T-helper 2 cell treated with Interferon-gamma antibody and Interleukin-4, amounts not matched to agents 100 ng/mL and 5 ng/mL, for 36 hours (primary cell): ENCODE data around the gene IQSEC1. TPM values are rescaled to one million over a fixed set of nuclear protein-coding genes. Genes with fewer than 3 reads are reported as not detected.

Experiments
- intact Hi-C: fragments of 100-400 bp; cut with micrococcal nuclease; formaldehyde crosslinking; loops from one replicate; pipeline ENCODE4 v1.15.1; 2023
- total RNA-seq: library from RNA; stranded (reverse); gene quantifications from 2 replicates; pipeline ENCODE4 v1.2.3, GENCODE V29; 2022

IQSEC1 gene
- total RNA-seq, 1 donor from 2014 or later = 50.3 TPM

DNA sequence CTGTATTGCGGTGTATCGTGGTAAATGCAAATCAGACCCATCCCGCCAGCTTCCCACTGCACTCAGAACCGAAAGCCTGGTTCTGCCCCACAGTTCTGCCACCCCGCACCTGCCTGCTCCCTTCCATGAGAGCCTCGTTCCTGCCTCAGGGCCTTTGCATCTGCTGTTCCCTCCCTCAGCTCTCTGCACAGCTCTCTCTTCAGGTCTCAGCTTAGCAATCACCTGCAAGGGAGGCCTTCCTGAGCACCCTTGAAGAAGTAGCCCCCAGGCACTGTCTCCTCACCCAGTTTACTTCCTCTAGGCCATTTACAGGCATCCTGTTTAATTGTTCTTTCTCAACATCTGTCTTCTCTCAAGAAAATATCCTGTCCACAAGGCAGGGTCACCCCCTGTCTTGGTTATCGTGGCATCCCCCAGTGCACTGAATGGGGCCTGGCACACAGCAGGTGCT, 13.3 kb upstream of the IQSEC1 start:
- intact Hi-C loops = no loop called here

GRCh38 chr3:13085846-13086179, 12.6 kb upstream of the IQSEC1 start:
- intact Hi-C loops = no loop called here

DNA sequence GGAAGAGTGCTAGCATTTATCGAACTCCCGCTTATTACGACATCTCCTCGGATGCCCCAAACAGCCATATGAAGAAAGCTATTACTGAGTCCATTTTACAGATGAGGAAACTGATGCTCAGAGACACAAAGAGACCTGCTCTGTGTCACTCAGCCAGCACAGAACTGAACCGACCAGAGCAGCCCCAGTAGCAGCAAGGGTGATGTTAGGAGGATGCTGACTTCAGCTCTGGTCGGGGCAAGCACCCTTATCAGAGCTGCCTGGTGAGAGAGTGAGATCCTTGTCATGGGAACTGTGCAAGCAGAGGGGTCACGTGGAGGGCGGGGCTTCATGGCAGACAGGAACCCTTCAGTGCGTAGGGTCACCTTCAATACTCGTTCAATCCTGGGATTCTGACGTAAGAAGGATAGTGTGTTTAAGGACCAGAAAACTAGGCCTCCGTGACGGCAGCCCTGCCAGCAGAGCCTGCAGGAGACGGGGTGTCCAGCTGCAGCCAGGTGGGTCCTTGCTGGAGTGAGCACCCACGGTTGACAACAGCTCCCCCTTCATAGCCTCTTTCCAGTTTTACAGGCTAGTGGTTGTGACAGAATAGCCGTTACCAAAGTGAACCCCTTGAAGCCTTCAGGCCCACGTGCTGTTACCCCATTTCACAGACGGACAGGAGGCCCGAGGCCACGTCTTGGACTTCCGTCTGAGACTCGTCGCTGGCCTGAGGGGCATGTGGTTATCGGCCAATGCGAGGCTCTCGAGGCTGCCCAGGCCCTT, 12.0 kb upstream of the IQSEC1 start:
- intact Hi-C loops = no loop called here

DNA sequence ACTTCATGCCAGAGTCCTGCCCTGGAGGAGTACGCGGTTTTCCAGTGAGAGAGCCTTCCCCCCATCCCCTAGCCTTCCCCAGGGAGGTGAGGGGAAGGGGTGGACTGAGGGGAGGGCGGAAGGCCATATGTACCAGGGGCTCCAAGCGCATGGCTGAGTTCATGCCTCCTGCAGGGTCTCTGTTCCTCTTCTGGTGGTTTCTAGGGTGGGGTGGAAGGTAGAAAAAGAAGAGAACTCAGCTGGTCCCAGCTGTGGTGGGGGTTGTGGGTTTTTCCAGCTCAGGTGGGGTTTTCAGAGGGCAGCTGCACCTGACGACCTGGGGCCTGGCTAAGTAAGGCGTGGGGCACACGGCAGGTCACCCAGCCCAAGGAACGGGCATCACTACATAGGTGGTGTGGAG, 10.7 kb upstream of the IQSEC1 start:
- intact Hi-C loops = no loop called here

- intact Hi-C loops = no loop called here
Observed at GRCh38 chr3:13083254-13083653, 10.0 kb upstream of the IQSEC1 start.

- intact Hi-C loops = no loop called here
Observed at GRCh38 chr3:13082677-13083076, 9.4 kb upstream of the IQSEC1 start.

GRCh38 chr3:13081603-13082360, 8.6 kb upstream of the IQSEC1 start:
- intact Hi-C loops = no loop called here

- intact Hi-C loops = no loop called here
Observed at GRCh38 chr3:13080591-13080990, 7.4 kb upstream of the IQSEC1 start.

- intact Hi-C loops = no loop called here
Observed at GRCh38 chr3:13080026-13080425, 6.8 kb upstream of the IQSEC1 start.

DNA sequence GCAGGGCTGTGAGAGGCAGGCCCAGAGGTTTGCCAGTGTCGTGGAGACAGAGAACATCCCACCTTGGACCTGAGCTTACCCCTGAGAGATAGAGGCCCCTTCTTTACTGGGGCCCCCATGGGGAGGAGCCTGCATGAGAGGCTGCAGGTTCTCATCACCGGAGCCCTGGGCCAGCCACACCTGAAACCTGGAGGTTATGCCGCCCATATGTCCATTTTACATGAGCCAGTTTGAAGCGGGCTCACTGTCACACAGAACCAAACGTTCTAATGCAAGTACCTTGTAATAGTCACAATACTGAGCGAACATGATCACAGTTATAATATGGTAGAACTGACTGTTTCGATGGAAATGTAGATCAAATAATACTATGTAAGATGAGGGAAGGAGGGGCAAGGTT, 6.3 kb upstream of the IQSEC1 start:
- intact Hi-C loops = no loop called here

GRCh38 chr3:13079051-13079450, 5.8 kb upstream of the IQSEC1 start:
- intact Hi-C loops = no loop called here

- intact Hi-C loops = no loop called here
Observed at GRCh38 chr3:13078163-13078905, 5.1 kb upstream of the IQSEC1 start.

DNA sequence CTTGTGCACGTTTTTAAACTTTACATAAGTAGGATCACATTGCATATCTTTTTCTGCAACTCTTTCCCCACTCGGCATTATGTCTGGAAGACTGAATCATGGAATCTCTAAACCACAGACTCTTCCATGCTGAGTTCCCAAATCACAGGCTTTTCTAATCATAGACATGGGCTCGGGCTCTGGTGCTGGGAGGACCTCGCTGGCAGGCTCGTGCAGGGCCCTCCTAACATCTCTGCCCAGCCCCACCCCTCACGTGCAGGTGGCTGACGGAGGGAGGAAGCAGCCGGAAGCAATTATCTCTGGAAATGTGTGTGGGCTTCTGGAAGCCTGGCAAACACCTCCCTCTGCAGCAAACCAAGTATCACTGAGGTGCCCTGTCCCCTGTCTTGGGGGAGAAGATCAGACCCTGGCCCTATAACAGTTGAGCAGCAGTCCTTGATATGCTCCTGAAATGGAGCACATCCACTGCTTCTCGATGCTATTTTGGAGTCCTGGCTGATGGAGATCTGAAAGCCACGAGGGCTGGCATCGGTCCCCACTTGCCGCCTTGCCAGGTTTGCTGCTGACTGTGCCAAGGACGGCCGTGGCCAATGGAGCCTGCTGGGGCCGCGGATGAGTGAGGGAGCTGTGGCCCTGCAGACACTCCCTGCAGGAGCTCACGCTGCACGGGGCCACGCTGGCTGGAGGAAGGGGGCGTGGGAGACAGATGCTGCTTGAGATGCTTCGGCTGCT, 4.4 kb upstream of the IQSEC1 start:
- intact Hi-C loops = no loop called here

DNA sequence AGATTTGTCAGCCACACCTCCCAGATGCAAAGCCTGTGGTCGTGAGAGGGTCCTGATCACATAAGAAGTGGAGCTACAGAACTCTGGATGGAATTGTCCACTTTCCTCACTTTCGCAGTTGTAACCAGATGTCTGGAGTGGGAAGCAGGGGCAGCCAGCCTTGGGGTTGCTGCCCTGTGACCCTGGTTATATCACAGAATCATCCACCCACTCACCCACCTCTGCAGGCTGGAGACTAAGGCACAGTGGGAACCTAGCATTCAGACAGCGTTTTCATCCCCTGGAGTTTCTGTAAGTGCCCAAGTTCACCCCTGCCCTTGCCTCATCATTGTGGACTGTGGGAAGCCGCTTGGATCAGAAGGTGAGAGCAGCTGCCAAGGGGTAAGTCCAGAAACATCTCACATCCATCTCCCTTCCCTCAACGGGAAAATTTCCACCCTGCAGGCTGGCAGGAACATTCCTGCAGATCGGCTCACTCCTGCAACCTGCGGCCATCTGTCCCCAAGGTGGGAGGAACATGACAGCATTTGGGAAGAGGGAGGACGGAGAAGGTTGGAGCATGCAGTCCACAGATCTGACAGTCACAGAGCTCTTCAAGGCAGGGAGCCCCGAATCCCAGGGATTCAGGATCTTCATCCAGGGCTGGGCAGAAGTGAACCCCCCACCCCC, 2.9 kb upstream of the IQSEC1 start:
- intact Hi-C loops = no loop called here

GRCh38 chr3:13075318-13075717, 2.1 kb upstream of the IQSEC1 start:
- intact Hi-C loops = no loop called here

DNA sequence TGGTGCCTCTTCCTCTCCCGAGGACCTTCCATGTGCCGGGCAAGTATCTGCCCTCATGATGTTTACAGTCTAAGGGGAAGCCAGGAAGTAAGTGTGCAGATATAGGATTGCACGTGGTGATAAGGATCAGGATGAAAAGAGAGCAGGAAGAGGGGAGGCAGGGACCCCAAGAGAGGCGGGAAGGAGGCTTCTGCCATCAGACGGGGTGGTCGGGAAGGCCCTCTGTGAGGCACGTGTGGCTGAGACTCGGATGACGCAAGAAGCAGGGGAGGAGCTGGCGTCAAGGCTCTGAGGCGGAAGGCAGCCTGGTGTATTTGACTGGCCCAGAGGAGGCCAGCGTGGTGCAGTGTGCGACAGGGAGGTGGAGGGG, 762 bp upstream of the IQSEC1 start:
- intact Hi-C loops = no loop called here

DNA sequence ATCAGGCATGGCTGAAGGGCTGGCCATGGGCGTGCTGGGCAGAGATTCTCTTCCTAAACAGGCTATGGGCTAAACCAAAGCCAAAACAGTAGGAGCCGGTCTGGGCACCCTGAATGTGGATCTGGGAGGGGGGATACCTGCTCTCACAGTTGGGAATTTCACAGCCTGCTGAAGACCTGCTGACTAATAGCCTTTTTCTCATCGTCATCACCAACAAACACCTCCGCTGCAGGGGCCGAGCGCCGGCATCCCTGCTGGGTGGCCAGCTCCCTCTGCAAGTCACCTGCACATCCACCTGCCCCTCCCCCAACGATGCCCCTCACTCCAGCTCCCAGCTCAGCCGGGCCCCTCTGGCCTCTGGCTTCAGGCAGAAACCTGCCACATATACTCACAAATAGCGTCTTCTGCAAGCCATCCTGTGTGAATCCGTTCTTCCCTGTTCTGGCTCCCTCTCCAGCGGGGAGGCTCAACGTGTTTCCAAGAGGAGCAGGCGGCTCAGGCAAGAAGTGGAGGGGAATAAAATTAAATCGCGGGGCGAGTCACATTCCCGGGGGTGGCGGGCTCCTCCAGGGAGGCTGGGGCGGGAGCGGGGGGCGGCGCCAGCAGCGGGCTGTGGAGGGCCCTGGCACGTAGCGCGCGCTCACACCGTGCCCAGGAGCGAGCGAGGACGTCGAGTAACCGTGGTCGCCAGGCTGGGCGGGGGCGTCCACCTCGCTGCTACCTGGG, 466 bp downstream of the IQSEC1 start:
- intact Hi-C loops = no loop called here

DNA sequence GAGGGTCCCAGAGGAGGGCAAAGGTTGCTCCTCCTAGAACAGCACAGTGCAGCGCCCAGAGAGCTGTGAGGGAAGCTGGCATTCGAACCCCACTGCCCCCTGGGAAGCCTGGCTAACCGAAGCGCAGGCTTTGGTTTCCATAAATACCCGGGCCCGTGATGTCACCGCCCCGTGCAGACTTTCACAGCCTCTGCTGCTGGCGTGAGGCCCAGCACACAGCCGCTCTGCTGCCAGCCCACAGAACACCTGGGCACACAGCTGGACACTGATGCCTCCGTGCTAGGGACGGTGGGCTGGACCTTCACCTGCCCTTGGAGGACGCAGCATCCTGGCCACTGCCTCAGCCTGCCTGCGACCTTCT, 1.0 kb downstream of the IQSEC1 start:
- intact Hi-C loops = no loop called here

DNA sequence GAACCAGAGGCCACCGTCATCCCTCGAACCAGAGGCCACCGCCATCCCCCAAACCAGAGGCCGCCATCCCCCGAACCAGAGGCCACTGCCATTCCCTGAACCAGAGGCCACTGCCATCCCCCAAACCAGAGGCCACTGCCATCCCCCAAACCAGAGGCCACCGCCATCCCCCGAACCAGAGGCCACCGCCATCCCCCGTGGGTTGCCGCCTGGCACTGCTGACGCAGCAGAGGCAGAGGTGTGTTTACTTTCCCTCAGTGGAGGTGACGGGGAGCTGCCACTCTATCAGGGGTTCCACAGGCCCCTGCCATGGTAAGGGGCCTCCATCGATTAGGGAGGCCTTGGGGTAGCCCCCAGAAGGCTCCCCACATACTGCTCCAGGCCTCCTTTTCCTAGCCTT, 1.5 kb downstream of the IQSEC1 start:
- intact Hi-C loops = no loop called here

GRCh38 chr3:13070391-13071070, 2.7 kb downstream of the IQSEC1 start:
- intact Hi-C loops = no loop called here
